Measurements from ENCODE around the gene COL15A1.
"Not testable (repeated sequence)": the region's sequence is repeated elsewhere in the genome, so short reads cannot be mapped to it uniquely, and the experiment has no call there.

The COL15A1 gene

DNA sequence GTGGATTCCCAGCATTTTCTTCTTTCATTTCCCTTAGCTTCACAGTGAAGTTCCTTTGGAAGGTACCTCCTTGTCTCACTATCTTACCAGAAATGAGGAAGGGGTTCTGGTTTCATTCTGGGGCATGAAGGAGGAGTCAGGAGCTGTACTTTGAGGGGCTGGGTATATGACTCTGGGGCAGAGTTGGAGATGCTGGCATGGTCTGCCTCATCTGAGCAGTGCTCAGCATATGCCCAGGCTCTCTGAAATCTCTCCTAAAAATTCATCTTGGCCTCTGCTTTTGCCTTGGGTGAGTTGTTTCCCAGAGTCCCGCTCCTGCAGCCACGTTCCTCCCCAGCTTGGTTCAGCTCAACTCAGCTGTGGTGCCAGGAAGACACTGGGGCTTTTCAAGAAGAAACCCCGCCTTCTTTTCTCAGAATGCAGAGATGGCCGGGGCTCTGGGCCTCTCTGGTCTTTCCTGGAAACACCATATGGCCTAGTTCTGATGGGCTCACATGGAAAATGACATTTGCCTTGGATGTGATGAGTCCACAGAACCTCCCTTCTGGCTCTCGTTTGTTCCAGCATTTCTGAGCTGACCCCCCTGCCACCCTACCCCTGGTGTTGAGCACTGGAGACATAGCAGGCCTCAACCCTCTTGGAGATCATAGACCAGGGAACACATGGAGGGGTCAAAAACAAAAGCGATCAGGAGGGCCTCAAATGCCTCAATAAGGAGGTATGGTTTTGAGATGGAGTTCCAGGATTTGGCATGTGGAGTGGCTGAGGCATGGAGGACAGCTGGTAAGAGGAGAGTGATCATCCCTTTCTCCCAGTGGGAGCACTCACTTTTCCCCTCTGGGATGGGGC, 149.2 kb downstream of the COL15A1 start:
- no peak for DNase-seq

DNA sequence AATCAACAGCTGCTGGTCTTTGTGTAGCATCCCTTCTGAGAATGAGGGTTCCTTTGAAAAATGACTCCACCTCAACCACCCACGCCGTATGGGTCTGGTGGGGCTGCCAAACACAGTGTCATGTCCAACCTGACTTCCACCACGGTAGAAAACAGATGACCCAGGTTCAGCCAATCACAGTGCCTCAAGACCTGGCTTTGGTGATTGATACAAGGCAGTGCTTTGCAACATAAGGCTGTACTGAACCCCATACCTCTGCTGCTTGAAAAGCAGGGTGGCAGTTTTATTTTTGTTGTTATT, 149.7 kb downstream of the COL15A1 start:
- no peak for DNase-seq

DNA sequence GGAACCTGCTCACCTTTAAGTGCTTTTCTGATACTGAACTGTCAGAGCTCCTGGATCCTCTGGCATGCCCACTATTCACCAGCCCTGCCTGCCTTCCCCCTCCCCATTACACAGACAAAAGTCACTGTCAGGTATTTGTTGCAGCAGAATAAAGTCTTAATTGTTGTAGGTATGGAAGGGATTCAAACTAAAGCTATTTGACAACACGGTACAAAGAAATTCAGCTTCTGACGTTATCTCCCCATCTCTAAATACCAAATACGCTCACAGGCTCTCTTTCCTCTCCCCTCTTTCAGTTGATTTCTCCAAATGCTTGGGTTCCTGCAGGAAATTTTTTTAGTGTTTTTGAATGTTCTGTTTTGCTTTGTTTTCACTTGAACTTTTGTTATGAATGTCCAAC, 151.9 kb downstream of the COL15A1 start:
- DNase-seq: no peak

DNA sequence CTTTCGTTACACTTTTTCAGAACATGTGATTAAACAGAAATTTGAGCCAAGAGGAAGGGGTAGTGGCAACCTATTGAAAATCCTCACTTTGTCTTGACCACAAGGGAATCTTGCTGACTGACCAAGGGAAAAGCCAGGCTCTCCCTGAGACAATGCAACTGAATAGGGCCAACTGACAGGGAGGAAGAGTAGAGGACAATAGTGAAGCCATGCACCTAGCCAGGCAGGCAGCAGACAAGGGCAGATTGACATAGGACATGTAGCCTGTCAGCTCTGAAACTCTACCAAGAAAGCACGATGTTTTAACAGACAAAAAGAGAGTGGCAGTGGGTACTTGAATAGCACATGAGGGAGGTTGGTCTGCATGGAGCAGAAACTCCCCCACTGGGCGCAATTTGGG, 152.7 kb downstream of the COL15A1 start:
- DNase-seq: no peak

DNA sequence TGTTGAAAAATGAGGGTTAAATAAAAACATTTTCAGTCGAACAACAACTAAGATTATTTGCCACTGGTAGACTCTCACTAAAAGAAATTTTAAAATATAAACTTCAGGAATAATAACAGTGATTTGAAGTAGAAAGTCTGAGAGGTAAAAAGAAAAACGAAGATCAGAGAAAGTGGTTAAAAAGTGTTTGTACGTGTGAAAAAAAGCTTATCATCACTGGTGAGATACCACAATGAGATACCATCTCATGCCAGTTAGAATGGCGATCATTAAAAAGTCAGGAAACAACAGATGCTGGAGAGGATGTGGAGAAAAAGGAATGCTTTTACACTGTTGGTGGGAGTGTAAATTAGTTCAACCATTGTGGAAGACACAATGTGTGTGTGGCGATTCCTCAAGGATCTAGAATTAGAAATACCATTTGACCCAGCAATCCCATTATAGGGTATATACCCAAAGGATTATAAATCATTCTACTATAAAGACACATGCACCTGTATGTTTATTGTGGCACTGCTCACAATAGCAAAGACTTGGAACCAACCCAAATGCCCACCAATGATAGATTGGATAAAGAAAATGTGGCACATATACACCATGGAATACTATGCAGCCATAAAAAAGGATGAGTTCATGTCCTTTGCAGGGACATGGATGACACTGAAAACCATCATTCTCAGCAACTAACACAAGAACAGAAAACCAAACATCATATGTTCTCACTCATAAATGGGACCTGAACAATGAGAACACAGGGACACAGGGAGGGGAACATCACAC, 156.3 kb downstream of the COL15A1 start:
- DNase-seq: not testable (repeated sequence)

DNA sequence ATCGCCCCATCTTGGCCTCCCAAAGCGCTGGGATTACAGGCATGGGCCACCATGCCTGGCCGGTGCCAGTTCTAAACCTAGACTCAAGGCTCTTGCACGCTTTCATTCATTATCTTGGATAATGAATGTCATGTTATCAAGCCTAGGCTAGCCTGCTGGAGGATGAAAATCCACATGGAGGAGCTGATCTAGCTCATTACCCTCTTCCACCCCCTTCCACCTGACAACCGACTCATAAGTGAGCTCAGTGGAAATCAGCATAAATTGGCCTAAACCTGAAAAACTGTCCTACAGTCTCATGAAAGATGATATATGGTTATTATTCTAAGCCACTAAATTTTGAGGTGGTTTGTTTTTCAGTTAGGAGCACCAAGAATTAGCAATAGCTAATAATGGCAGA, 157.6 kb downstream of the COL15A1 start:
- no peak for DNase-seq

DNA sequence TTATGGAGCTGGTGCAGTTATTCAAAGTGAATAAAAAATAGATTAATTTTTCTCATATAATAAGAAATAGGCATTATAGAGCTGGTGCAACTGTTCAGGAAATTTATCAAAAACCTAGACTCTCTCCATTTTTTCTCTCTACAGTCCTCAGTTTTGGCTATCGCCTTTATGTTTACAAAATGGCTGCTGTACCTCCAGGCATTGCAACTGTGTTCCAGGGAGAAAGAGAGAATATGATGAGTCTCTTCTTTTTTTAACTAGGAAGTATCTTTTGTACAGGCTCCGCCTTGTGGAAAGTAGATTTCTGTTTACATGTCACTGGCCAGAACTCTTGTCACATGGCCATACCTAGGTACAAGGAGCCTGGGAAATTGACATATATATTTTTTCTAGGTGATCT, 158.1 kb downstream of the COL15A1 start:
- DNase-seq: no peak

DNA sequence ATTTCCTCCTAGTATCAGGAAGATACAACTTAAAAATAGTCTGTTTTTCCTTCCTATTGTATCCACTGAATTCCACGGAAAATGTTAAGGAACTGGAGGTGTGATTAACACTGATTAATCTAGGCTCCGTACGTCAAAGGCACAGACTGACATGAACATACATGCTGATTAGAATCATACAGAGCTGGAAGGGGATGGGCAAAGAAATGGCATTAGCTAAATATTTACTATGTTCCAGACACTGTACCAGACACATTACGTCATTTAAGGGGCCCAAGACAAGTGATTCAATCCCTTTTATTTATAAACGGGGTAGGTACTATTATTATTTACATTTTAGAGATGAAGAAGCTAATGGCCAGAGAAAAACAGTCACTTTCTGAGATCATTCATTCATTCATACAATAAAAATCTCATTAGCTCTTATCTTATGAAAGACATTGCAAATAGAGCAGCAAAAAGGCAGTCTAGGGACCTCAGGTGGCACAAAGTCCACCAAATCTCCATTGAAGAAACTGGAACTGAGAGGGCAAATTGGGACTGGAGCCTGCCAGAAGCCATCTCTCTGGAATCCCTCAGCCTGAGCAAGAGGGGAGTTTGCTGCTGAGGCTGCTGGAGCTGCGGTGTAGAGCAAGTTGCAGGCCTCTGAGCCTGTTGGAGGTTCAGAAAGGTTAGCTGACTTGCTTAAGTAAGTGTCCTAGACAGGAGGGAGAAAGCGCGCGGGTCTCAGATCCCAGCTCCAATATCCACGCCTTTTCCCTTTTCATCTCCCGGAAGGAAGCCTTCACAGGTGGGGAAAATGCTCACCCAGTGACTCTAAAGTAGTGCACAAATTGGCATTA, 159.6 kb downstream of the COL15A1 start:
- no peak for DNase-seq

DNA sequence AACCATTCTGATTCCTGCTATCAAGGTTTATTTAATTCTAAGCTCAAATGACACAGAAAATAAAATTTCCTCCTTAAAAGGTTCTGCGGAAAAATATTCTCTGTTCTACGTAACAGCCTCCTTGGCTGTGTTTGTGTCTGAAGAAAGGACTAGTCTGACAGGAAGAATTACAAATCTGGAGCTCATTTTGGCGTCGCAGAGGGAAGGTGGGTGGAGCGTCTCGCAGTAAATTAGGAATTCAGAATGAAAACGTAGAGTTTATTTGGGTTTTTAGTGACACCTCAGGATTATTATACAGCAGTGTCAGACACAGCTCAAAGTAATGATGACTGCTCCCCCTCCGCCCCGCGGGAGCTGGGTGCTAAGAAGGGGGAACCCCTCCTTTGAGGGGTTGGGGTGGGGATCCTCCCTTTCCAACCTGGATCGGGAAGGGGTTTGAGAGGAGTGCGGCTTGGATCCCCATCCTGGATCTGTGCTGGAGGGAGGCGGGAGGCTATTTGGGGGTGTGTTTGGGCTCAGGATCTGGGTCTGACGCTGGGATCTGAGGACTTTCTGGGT, 160.3 kb downstream of the COL15A1 start:
- DNase-seq: no peak

DNA sequence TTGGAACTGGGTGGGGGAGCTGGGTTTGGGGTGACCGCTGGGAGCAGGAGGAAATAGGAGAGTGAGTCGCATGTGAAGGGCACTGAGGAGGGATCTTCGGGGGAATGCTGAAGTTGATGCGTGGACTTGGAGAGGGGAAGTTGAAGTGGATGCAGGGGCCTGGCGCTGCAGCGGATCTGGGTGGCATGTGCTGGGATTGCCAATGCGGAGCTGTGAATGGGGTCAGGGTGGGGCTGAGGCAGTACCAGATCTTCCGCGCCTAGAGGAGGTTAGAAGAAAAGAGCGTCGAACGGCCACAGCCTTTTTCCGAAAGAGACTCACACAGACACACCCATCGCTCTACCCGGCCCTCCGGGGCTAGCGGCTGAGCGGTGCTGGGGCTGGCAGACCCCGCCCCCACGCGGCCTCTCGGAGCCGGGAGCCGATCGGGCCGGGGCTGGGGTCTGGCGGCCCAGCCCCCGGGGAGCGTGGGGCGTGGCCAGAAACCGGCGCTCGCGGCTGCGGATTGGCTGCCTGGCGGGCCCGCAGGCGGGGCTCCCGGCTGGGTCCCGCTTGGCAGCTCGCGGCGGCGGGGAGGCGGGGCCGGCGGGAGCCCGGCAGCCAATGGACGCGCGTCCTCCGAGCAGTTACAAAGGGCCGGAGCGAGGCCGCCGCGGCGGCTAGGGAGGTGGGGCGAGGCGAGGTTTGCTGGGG, 160.9 kb downstream of the COL15A1 start, which contains the start of gene TGFBR1:
Gene TGFBR1 (plus strand): TSS at position 655 of the 693 bp plus-strand sequence. CDS start 93 bp downstream, outside the sequence.
- peak; percentile 88 for DNase-seq

DNA sequence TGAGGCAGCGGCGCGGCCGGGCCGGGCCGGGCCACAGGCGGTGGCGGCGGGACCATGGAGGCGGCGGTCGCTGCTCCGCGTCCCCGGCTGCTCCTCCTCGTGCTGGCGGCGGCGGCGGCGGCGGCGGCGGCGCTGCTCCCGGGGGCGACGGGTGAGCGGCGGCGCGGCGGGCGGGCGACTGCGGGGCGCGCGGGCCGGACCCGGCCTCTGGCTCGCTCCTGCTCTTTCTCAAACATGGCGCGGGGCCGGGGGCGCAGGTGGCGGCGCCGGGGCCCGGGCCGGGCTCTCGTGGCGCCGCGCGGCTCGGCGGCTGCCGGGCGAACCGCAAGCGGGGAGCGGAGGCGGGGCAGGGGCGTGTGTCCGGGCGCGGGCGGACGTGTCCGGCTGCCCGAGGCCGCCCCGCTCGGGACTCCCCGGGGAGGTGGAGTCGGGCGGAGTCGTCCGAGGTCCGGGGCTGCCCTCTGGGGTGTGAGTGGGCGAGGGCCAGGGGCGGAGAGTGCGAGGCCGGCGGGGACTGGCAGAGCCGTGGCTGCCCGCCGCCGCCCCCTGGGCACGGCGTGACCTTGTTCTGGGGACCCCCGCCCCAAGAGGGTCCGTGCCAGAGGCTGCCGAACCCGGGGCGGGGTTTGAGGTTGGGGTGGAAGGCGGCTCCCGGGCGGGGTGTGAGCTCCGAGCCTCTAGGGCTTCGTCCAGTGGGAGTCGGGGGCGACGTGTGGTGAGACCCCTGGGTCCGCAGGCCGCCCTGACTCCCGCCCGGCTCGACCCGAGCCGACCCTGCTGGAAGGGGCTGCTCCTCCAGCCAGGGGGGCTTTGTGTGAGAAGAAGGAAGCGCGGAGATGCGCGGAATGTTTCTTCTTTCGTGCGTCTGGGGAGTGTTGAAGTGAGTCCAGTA, 161.7 kb downstream of the COL15A1 start:
- DNase-seq: peak; percentile 68

DNA sequence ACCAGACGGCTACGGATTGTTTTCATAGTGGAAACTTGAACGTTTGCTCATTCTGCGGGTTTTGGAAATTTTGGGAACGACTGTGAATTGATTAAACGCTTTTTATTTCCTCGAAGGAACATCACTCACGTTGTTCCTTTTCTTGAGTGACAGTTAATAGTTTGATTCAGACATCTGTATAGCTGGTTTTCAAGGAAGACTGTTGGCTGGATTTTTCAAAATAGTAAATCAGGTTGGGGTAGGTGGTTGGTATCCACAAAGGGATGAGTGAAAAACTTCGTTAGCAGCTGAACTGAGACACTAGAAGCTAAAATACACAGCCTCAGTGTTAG, 162.3 kb downstream of the COL15A1 start:
- no peak for DNase-seq

DNA sequence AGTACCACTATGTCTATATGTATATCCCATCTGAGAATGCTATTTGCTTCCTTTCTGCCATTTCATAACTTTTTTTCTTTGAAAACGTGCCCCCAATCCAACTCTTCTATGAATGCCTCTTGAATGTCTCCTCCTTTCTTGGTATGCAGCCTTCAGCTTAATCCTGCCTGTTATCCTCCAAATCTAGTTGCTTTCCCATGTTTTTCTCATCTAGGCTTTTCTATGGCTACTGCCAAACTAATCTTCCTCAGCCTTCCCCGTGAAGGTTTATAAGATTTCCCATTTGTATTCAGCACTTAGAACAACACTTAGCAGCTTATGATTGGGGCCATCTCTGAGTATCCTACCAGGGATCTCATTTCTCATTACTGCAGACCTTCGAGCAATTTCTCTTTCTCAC, 163.7 kb downstream of the COL15A1 start:
- DNase-seq: no peak

DNA sequence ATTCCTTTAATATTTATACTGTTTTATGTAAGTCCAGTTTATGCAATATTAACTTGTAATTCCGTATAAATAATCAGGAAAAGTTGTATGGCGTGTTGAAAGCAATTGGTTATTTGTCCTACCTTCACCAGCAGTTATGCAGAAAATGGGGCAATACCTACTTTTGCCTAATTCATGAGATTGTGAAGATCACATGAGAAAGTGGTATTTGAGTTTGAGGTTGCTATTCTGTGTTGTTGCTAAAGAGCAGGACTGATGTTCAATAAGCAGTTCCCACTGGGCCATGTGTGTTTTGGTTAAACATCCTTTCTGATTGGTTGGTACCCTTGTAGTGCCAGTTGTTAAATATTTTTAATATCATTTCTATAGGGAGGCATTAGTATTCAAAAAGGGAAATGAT, 164.4 kb downstream of the COL15A1 start:
- no peak for DNase-seq

DNA sequence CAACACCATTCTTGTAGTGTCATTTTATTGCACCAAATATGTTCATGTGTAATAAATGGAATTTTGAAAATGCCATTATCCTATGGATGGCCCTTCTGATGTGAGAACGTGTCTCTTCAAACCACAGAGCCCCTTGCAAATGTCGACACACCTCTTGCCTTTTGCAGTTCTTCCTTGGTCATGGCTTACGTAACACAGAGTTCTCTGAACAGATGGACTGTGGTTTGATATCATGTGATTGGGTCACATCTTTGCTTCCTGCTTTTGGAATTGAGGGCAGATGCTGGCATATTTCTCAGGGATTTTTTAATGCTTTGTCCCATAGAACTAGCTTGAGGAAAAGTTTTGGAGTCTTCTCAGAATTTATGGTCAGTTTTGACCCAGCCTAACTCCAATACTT, 165.8 kb downstream of the COL15A1 start:
- DNase-seq: no peak

DNA sequence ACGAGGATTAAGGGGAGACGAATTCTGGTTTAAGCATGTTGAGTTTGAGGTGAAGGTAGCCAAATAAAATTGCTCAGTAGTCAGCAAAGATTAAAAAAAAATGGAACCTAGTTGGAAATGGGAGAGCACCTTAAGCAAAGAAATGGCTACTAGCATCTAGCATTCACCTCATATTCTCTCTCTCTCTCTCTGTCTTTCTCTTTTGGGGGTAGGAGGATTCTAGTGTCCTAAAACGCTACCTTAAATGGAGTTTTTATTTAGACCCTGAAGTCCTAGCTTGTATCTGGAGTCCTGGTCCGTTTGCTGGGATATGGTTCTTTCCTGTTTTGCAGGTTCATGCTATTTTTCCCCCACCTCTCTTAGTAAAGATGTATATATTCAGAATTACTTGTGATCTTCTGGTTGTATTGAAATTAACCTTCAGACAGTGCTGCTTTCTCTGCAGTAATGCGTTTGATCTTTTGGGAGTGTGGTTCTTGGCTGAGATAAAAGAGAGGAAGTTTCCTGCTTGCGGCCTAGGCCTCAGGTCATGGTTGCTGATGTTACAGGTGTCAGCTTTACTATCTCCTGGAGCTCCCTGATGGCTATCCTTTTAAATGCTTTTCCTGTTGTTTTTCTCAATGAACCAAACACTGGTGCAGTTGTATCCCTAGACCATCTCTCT, 169.2 kb downstream of the COL15A1 start:
- no peak for DNase-seq

DNA sequence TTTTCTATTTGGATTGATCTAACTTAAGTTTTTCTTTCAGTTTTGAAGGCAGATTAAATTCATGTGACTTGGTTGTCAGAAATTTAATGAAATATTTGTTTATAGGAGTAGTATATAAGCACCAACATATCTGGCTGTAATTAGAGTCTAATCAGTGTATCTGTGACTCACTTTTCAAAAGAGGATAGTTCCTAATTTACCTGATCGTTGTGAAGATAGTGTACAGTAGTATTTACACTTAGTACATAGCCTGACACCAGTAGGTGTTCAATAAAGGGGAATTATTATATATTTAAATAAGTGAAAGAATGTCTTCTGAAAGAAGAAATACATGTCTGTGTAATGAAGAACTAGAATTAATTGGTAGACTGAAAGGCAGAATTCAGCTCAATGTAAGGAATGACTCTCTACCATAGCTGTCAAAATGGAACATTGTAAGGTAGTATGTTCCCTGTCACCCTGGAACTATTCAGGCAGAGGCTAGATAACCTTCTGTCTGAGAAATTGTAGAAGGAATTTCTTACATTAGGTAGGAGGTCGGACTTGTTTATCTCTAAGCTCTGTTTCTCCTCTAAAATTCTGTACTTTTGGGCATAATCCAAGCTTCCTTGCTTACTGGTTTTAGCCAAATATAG, 169.8 kb downstream of the COL15A1 start:
- DNase-seq: no peak

DNA sequence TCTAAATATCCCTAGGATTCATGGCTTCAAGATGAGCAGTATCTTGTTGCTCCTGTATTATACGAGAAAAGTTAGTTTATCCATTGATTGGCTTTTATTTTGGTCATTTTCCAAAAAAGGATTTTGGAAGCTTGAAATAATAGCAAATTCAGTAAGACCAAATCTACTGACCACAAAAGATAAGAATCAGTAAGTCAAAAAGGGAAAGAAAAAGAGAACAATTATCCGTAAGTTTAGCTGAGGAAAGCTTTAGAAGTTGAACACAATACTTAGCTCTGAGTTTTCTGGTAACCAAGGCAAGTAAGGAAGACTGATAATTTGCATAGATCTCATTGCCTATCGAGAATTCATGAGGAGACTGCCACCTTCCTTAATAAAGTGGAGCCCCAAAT, 170.3 kb downstream of the COL15A1 start:
- no peak for DNase-seq

DNA sequence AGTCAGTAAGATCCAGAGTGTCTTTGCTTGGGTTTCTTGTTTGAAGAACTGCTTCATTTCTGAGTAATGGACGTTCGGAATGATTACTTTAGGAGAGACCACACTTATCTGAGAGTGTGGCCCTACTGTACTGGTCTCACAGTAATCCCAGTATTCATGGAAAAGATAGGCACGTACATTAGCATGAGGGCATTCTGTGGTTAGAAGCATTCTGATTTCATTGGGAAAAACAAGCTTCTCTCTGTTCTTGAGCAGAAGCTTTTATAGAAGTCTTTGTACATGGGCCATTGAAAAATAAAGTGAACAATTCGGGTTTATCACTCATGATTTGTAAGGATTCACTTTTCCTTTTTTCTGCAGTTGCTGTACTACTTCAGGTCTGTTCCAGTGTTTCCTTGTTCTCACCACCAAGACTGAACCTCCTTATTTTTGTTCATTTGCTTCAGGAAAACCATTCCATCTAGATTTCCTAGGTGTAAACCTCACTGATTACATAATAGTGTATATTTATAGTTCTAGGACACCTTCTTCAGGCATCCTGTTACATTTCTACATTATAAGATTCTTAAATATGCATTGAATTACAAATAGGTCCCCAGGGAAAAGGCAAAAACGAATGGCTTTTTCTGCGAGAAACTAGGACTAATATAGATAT, 171.3 kb downstream of the COL15A1 start:
- no peak for DNase-seq

DNA sequence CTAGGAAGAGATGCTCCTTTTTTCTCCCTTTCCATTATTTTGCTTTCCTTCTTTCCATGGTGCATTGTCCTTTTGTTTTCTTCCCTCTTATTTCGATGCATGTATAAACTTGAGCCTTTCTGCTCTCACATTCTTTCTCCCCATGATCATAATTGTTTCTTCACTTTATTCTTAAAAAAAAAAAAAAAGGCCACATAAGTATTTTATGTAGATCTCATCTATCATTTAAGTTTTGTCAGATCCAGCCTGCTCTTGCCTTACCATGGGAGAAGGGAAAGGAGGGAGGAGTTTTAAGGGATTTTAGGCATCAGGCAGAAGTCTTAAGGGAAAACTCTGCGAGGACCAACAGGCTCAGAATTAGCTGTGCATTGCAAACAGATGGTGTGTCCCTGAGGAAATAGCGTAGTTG, 172.3 kb downstream of the COL15A1 start:
- no peak for DNase-seq

Measured in NCI-H146 (cell line).